ENCODE measurements around the gene TFPI2.

The TFPI2 gene, protein sequence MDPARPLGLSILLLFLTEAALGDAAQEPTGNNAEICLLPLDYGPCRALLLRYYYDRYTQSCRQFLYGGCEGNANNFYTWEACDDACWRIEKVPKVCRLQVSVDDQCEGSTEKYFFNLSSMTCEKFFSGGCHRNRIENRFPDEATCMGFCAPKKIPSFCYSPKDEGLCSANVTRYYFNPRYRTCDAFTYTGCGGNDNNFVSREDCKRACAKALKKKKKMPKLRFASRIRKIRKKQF

DNA sequence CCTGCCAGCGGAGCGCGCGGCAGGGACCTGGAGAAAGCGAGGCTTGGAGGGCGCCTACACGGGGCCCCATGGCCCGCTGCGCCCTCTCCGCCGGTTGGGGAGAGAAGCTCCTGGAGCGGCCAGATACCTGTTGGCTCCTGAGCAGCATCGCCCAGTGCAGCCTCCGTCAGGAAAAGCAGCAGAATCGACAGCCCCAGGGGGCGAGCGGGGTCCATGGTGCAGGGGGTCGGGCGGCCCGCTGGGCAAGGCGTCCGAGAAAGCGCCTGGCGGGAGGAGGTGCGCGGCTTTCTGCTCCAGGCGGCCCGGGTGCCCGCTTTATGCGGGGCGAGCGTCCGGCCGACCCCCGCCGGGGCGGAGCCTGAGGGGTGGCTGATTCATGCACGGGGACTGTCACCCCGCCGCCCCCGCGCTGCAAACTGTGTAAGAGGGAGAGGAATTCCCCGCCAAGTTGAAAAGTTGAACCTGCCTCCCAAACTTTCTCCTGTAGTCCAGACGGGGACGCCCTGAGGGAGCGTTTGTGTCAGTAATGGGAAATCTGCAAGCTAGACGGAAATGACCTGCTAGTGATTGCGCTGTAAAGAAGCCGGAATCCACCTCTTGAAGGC lies at the start of gene TFPI2:
Gene TFPI2 (minus strand): TSS at position 290 of the 605 bp plus-strand sequence. CDS start 75 bp downstream, at position 215.
- Histone ChIP-seq H3K27ac (ENCODE audit: extremely low read depth, low read depth, low read length) (peak within 1 kb of the TSS; percentile 26; the same call in 1 of the 2 replicates), H3K9me3 (ENCODE audit: control insufficient read depth, insufficient read depth, low read depth, low read length) (no peaks in the 10 kb centered on the region), H3K4me1 (ENCODE audit: control insufficient read depth, insufficient read depth, low read length) (no peaks in the 10 kb centered on the region), H3K36me3 (ENCODE audit: control insufficient read depth in 2 of 2, insufficient read depth in 1 of 2, low read length in 2 of 2) (no peaks in the 10 kb centered on the region), H3K4me3 (ENCODE audit: low read depth, low read length) (peak within 1 kb of the TSS; percentile 84)
- POLR2A ChIA-PET: interaction anchor here (0.8 to 1.6 kb wide), 6 partner anchors 10 to 269 kb away, joined by 3 to 14 read pairs (median 5); partner anchors contain the start of gene GNG11
- CTCF ChIA-PET: interaction anchor here (0.6 to 1.8 kb wide), 9 partner anchors 13 to 505 kb away, joined by 3 to 6 read pairs (median 3); no protein-coding TSS in a partner anchor
- TF ChIP-seq REPIN1 (tag by site-specific recombination; IDR thresholded peaks at IDR 0.05; ENCODE audit: low read depth) (no peak), ZNF184 (tag by site-specific recombination; IDR thresholded peaks at IDR 0.05) (0 out of 2 replicates have a peak, but pooled peaks have one; percentile 21), SP7 (tag by site-specific recombination; IDR thresholded peaks at IDR 0.05) (peak; percentile 48; the same call in 1 of the 2 replicates), ZNF274 (IDR thresholded peaks at IDR 0.05; ENCODE audit: low read length) (no peak), ZNF274 (tag by site-specific recombination; IDR thresholded peaks at IDR 0.05; ENCODE audit: borderline replicate concordance) (no peak), ZNF529 (tag by site-specific recombination; IDR thresholded peaks at IDR 0.05; ENCODE audit: insufficient replicate concordance) (no peak), ZNF174 (tag by site-specific recombination; IDR thresholded peaks at IDR 0.05) (no peak), ZBTB17 (tag by site-specific recombination; IDR thresholded peaks at IDR 0.05) (peak; percentile 63), ZSCAN30 (tag by site-specific recombination; IDR thresholded peaks at IDR 0.05) (0 out of 2 replicates have a peak, but pooled peaks have one; percentile 25), ZBTB48 (tag by site-specific recombination; IDR thresholded peaks at IDR 0.05) (peak; percentile 86; the same call in 1 of the 2 replicates), ZFP37 (tag by site-specific recombination; IDR thresholded peaks at IDR 0.05) (peak; percentile 65; the same call in 1 of the 2 replicates), SP2 (tag by site-specific recombination; IDR thresholded peaks at IDR 0.05) (peak; percentile 78), ZNF610 (tag by site-specific recombination; IDR thresholded peaks at IDR 0.05; ENCODE audit: borderline replicate concordance) (0 out of 2 replicates have a peak, but pooled peaks have one; percentile 26), GLIS1 (tag by site-specific recombination; IDR thresholded peaks at IDR 0.05) (peak; percentile 76), SP3 (tag by site-specific recombination; IDR thresholded peaks at IDR 0.05) (peak; percentile 75), PRDM6 (tag by site-specific recombination; IDR thresholded peaks at IDR 0.05) (no peak), ZNF561 (tag by site-specific recombination; IDR thresholded peaks at IDR 0.05; ENCODE audit: borderline replicate concordance) (peak; percentile 93; the same call in 1 of the 2 replicates), FEZF1 (tag by site-specific recombination; IDR thresholded peaks at IDR 0.05) (no peak), ZNF677 (tag by site-specific recombination; IDR thresholded peaks at IDR 0.05) (no peak), ZNF660 (tag by site-specific recombination; IDR thresholded peaks at IDR 0.05) (0 out of 2 replicates have a peak, but pooled peaks have one; percentile 37), ZNF37A (tag by site-specific recombination; IDR thresholded peaks at IDR 0.05) (no peak), CTCF (tag by site-specific recombination; IDR thresholded peaks at IDR 0.05) (peak; percentile 68), ZNF654 (tag by site-specific recombination; IDR thresholded peaks at IDR 0.05; ENCODE audit: low read depth) (peak; percentile 25), ZNF2 (tag by site-specific recombination; IDR thresholded peaks at IDR 0.05) (0 out of 2 replicates have a peak, but pooled peaks have one; percentile 37), ZNF658 (tag by site-specific recombination; IDR thresholded peaks at IDR 0.05) (no peak), ZNF24 (tag by site-specific recombination; IDR thresholded peaks at IDR 0.05) (peak; percentile 27; the same call in 1 of the 2 replicates), ZNF354C (tag by site-specific recombination; IDR thresholded peaks at IDR 0.05; ENCODE audit: borderline replicate concordance, low read depth) (no peak), ZNF169 (tag by site-specific recombination; IDR thresholded peaks at IDR 0.05) (no peak)
- TF ChIP-seq, protein P1, sequence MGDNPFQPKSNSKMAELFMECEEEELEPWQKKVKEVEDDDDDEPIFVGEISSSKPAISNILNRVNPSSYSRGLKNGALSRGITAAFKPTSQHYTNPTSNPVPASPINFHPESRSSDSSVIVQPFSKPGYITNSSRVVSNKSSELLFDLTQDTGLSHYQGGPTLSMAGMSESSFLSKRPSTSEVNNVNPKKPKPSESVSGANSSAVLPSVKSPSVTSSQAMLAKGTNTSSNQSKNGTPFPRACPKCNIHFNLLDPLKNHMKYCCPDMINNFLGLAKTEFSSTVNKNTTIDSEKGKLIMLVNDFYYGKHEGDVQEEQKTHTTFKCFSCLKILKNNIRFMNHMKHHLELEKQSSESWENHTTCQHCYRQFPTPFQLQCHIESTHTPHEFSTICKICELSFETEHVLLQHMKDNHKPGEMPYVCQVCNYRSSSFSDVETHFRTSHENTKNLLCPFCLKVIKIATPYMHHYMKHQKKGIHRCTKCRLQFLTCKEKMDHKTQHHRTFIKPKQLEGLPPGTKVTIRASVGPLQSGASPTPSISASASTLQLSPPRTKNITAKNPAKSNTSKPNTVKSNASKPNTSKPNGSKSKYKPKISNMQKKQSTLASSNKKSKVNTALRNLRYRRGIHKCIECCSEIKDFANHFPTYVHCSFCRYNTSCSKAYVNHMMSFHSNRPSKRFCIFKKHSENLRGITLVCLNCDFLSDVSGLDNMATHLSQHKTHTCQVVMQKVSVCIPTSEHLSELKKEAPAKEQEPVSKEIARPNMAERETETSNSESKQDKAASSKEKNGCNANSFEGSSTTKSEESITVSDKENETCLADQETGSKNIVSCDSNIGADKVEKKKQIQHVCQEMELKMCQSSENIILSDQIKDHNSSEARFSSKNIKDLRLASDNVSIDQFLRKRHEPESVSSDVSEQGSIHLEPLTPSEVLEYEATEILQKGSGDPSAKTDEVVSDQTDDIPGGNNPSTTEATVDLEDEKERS (tag by site-specific recombination; IDR thresholded peaks at IDR 0.05): 0 out of 2 replicates have a peak, but pooled peaks have one; percentile 4
- TF ChIP-seq, protein P2, sequence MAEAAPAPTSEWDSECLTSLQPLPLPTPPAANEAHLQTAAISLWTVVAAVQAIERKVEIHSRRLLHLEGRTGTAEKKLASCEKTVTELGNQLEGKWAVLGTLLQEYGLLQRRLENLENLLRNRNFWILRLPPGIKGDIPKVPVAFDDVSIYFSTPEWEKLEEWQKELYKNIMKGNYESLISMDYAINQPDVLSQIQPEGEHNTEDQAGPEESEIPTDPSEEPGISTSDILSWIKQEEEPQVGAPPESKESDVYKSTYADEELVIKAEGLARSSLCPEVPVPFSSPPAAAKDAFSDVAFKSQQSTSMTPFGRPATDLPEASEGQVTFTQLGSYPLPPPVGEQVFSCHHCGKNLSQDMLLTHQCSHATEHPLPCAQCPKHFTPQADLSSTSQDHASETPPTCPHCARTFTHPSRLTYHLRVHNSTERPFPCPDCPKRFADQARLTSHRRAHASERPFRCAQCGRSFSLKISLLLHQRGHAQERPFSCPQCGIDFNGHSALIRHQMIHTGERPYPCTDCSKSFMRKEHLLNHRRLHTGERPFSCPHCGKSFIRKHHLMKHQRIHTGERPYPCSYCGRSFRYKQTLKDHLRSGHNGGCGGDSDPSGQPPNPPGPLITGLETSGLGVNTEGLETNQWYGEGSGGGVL (tag by site-specific recombination; IDR thresholded peaks at IDR 0.05): peak; percentile 72

All from HEK293 (cell line).